ENCODE measurements around the gene FFAR3. TPM values are rescaled to one million over a fixed set of nuclear protein-coding genes. Genes with fewer than 3 reads are reported as not detected.

Gene FFAR3
- total RNA-seq, 1 donor from 2014 or later, result not detected

GRCh38 chr19:35311901-35312665 lies 46.2 kb upstream of the FFAR3 start:
- Mint-ChIP-seq H3K36me3 (ENCODE audit: low read depth) (no peaks in the 10 kb centered on the region), H3K27me3 (ENCODE audit: low read depth) (no peaks in the 10 kb centered on the region), H3K4me3 (ENCODE audit: unreplicated experiment) (no peak overlapping the region), H3K4me1 (ENCODE audit: low read depth) (peaks cover 2% of the 10 kb centered on the region), H3K27ac (ENCODE audit: unreplicated experiment) (no peak overlapping the region), H3K9me3 (ENCODE audit: low read depth) (no peaks in the 10 kb centered on the region)
- DNase-seq (ENCODE audit: low spot score), result no peak
- no peak for TF ChIP-seq CTCF (IDR thresholded peaks at IDR 0.05)

- H3K4me3 Mint-ChIP-seq (ENCODE audit: unreplicated experiment), result no peak overlapping the region
- H3K27ac Mint-ChIP-seq (ENCODE audit: unreplicated experiment), result no peak overlapping the region
- no peaks in the 10 kb centered on the region for H3K9me3 Mint-ChIP-seq (ENCODE audit: low read depth)
- DNase-seq (ENCODE audit: low spot score), result no peak
- TF ChIP-seq CTCF (IDR thresholded peaks at IDR 0.05), result no peak
- H3K36me3 Mint-ChIP-seq (ENCODE audit: low read depth), result no peaks in the 10 kb centered on the region
- peaks cover 5% of the 10 kb centered on the region for H3K4me1 Mint-ChIP-seq (ENCODE audit: low read depth)
- no peaks in the 10 kb centered on the region for H3K27me3 Mint-ChIP-seq (ENCODE audit: low read depth)
Measured at GRCh38 chr19:35313587-35313986, 44.7 kb upstream of the FFAR3 start.

- no peaks in the 10 kb centered on the region for H3K36me3 Mint-ChIP-seq (ENCODE audit: low read depth)
Measured at GRCh38 chr19:35314031-35314430, 44.2 kb upstream of the FFAR3 start.

GRCh38 chr19:35314858-35315470 lies 43.3 kb upstream of the FFAR3 start:
- H3K4me3 Mint-ChIP-seq (ENCODE audit: unreplicated experiment), result no peak overlapping the region
- H3K36me3 Mint-ChIP-seq (ENCODE audit: low read depth), result no peaks in the 10 kb centered on the region
- no peak overlapping the region for H3K27ac Mint-ChIP-seq (ENCODE audit: unreplicated experiment)
- no peaks in the 10 kb centered on the region for H3K27me3 Mint-ChIP-seq (ENCODE audit: low read depth)
- H3K9me3 Mint-ChIP-seq (ENCODE audit: low read depth), result no peaks in the 10 kb centered on the region
- DNase-seq (ENCODE audit: low spot score), result no peak
- peaks cover 13% of the 10 kb centered on the region for H3K4me1 Mint-ChIP-seq (ENCODE audit: low read depth)
- no peak for TF ChIP-seq CTCF (IDR thresholded peaks at IDR 0.05)

More at GRCh38 chr19:35314031-35314430, 44.2 kb upstream of the FFAR3 start:
- no peak for TF ChIP-seq CTCF (IDR thresholded peaks at IDR 0.05)
- no peak overlapping the region for H3K4me3 Mint-ChIP-seq (ENCODE audit: unreplicated experiment)
- H3K27ac Mint-ChIP-seq (ENCODE audit: unreplicated experiment), result no peak overlapping the region
- H3K9me3 Mint-ChIP-seq (ENCODE audit: low read depth), result no peaks in the 10 kb centered on the region
- H3K4me1 Mint-ChIP-seq (ENCODE audit: low read depth), result peaks cover 9% of the 10 kb centered on the region
- DNase-seq (ENCODE audit: low spot score), result no peak
- H3K27me3 Mint-ChIP-seq (ENCODE audit: low read depth), result no peaks in the 10 kb centered on the region

- no peak for TF ChIP-seq CTCF (IDR thresholded peaks at IDR 0.05)
- H3K9me3 Mint-ChIP-seq (ENCODE audit: low read depth), result no peaks in the 10 kb centered on the region
- no peaks in the 10 kb centered on the region for H3K36me3 Mint-ChIP-seq (ENCODE audit: low read depth)
- H3K27me3 Mint-ChIP-seq (ENCODE audit: low read depth), result no peaks in the 10 kb centered on the region
- H3K4me3 Mint-ChIP-seq (ENCODE audit: unreplicated experiment), result no peak overlapping the region
- DNase-seq (ENCODE audit: low spot score), result no peak
- H3K27ac Mint-ChIP-seq (ENCODE audit: unreplicated experiment), result no peak overlapping the region
- H3K4me1 Mint-ChIP-seq (ENCODE audit: low read depth), result peaks cover 13% of the 10 kb centered on the region
Measured at GRCh38 chr19:35315883-35316282, 42.4 kb upstream of the FFAR3 start.
